Measurements from ENCODE around the gene RASD2. TPM values are rescaled to one million over a fixed set of nuclear protein-coding genes. Genes with fewer than 3 reads are reported as not detected.
A peak's percentile ranks its signal among the peaks of the same experiment; 100 is the strongest.

Gene RASD2
- total RNA-seq, 1 donor from 2014 or later = 3.0 TPM

DNA sequence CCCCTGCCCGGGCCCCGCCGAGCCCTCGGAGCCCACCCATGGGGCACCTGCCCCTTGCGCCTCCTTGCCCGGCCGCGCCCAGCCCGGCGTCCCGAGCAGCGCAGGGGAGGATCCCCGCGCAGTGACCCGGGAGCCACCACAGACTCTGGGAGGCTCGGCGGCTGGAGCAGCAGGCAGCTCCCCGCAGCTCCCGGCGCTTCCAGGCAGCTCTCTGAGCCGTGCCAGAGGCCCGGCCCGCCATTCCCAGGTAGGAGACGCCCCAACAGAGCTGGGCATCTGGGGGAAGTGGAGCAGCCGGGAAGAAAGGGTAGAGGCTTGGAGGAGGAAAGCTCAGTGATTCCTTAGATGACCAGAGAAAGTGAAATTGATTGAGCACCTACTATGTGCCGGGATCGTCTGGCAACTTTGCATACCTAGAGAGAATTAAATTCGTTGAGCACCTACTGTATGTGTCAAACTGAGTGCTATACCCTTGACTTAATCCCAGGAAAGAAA, 670 bp downstream of the RASD2 start:
- DNase-seq (ENCODE audit: low read depth) = no peak

- no peak for DNase-seq (ENCODE audit: low read depth)
Observed at GRCh38 chr22:35542157-35542938, 1.7 kb downstream of the RASD2 start.

GRCh38 chr22:35542939-35543516, 2.4 kb downstream of the RASD2 start:
- no peak for DNase-seq (ENCODE audit: low read depth)

- DNase-seq (ENCODE audit: low read depth) = no peak
Observed at GRCh38 chr22:35543702-35544101, 3.1 kb downstream of the RASD2 start.

DNA sequence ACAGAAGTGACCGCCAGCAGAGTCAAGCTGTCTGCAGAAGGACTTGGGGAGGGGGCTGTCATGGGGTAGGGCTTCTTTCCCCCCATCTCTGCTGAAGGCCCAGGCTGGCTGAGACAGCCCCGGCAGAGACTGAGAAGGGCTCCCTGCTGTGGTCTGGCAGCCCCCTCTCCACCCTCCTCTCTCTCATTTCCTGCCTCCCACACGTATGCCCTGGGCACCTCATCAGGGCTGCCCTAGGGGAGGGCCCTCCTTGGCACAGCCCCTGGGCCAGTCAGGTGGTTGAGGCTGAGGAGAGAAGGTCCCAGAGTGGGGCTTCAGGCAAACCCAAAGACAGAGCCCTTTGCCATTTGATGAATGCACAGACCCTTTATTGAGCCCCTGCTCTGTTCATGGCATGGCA, 3.6 kb downstream of the RASD2 start:
- DNase-seq (ENCODE audit: low read depth) = no peak

DNA sequence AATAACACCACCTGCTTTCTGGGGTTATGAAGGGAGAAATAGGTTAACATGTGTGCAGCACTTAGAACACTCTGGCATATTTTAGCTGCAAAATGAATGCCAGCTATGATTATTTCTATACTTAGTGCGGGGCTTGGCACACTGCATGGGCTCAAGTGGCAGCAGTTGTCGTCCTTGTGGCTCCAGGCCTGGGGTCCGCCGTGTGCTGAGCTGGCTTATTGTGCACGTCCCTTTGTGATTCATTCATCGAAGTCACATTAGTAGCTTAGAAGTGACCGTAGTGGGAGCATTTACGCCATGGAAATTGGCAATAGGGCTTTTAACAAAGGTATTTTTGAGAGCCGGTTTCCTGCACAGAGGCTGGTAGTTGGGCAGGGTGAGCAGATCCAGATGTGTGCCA, 4.2 kb downstream of the RASD2 start:
- no peak for DNase-seq (ENCODE audit: low read depth)

DNA sequence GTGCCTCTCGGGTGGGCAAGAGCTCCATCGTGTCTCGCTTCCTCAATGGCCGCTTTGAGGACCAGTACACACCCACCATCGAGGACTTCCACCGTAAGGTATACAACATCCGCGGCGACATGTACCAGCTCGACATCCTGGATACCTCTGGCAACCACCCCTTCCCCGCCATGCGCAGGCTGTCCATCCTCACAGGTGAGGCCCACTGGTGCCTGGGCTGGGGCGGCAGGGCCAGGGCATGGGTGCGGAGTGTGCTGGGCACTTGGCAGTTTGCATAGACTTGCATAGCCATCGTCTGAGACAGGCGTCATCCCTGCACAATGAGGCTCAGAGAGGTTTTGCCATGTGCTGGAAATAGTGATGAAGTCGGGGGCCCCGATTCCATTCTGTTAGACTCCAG, 6.3 kb downstream of the RASD2 start:
- DNase-seq (ENCODE audit: low read depth) = no peak

- DNase-seq (ENCODE audit: low read depth) = no peak
Observed at GRCh38 chr22:35547987-35548721, 7.5 kb downstream of the RASD2 start.

- DNase-seq (ENCODE audit: low read depth) = no peak
Observed at GRCh38 chr22:35548722-35549112, 8.1 kb downstream of the RASD2 start.

DNA sequence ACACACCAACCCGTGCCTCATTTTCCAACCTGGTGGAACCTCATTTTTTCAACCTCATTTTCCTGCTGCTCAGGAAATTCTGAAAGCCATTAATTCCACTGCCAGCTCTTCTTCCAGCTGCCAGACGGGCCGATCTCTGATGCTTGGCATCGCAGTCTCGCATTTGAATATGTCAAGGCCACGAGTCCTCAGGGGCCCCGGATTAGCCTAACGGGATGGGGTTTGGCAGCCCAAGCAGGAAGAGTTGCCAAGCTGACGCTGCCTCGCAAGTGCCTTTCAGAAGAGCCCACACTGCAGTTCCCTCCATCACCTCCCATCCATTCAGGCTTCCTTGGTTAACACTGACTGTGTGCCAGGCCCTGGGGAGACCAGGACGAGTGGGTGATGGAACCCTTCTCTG, 8.7 kb downstream of the RASD2 start:
- DNase-seq (ENCODE audit: low read depth) = no peak

GRCh38 chr22:35551549-35552177, 11.0 kb downstream of the RASD2 start:
- no peak for DNase-seq (ENCODE audit: low read depth)

DNA sequence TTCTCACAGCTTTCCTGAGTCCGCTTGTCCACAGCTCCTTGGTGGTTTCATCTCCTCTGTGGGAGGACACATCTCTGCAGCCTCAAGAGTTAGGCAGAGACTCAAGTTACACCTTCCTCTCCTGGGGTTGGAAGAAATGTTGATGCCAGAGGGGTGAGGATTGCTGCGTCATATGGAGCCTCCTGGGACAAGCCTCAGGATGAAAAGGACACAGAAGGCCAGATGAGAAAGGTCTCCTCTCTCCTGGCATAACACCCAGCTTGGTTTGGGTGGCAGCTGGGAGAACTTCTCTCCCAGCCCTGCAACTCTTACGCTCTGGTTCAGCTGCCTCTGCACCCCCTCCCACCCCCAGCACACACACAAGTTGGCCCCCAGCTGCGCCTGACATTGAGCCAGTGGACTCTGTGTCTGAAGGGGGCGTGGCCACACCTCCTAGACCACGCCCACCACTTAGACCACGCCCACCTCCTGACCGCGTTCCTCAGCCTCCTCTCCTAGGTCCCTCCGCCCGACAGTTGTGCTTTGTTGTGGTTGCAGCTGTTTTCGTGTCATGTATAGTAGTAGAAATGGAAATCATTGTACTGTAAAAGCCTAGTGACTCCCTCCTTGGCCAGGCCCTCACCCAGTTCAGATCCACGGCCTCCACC, 11.7 kb downstream of the RASD2 start:
- no peak for DNase-seq (ENCODE audit: low read depth)

GRCh38 chr22:35552846-35553245, 12.2 kb downstream of the RASD2 start:
- DNase-seq (ENCODE audit: low read depth) = no peak

- DNase-seq (ENCODE audit: low read depth) = no peak
Observed at GRCh38 chr22:35553341-35553740, 12.7 kb downstream of the RASD2 start.

GRCh38 chr22:35554297-35554845, 13.7 kb downstream of the RASD2 start:
- no peak for DNase-seq (ENCODE audit: low read depth)

DNA sequence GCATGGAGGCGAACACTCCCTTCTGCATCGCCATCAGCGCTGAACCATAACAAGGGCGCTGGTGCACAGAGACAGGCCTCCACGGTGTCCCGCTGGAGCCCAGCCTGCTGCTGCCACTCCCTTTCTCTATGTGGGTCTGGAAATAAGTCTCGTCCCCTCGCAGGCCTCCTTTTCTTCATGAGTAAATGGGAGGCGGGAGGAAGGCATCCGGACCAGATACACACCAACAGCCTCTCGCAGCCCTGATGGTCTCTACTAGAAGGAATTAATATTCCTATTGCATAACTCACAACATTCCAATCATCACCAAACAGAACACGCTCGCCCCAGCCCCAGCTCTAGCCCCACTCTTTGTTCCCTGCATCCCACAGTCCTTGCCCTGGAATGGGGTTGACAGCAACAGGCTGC, 14.9 kb downstream of the RASD2 start:
- DNase-seq (ENCODE audit: low read depth) = no peak

GRCh38 chr22:35555946-35556547, 15.4 kb downstream of the RASD2 start:
- no peak for DNase-seq (ENCODE audit: low read depth)

GRCh38 chr22:35556666-35557065, 16.0 kb downstream of the RASD2 start:
- no peak for DNase-seq (ENCODE audit: low read depth)

- DNase-seq (ENCODE audit: low read depth) = no peak
Observed at GRCh38 chr22:35558031-35558430, 17.4 kb downstream of the RASD2 start.

DNA sequence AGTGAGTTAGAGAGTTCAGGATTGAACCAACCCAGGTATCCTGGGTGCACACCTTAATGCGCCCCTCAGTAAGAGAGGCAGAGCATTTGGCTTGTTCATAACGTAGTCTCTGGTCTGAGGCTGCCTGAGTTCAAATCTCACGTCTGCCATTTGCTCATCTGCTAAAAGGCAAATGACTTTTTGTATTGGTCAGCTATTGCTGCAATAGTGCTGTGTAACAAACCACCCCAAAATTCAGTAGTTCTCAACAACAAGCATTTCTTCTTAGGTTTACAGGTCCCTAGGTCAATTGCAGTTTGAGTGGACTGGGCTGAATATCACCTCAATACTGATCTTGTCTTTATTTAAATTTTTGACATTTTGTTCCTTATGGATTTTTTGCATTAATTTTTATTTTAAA, 18.1 kb downstream of the RASD2 start:
- DNase-seq (ENCODE audit: low read depth) = no peak

GRCh38 chr22:35559354-35560005, 18.8 kb downstream of the RASD2 start:
- DNase-seq (ENCODE audit: low read depth) = peak; percentile 13

Data from renal cortical epithelial cell (primary cell).